Right lobe of liver (tissue), 6 donors: ENCODE results near the gene WDR62. TPM values are rescaled to one million over a fixed set of nuclear protein-coding genes. Genes with fewer than 3 reads are reported as not detected.
A peak's percentile ranks its signal among the peaks of the same experiment; 100 is the strongest.

ENCODE experiments used
- ATAC-seq, 4 donors: fragments of 200-7000 bp; cut with Tn5 transposase; one replicate each; pipeline ENCODE4 v1.9.1; 2020; ENCODE audit warnings: mild to moderate bottlenecking in 4 of 4, moderate library complexity in 4 of 4
- DNase-seq, 3 donors: peaks; one replicate each; pipeline ENCODE4 v3.0.0-alpha.2; 2020
- H3K27ac ChIP-seq, 3 donors: fragments of 200-600 bp; one replicate each; pipeline ENCODE4 v1.8.0; 2022
- H3K27me3 ChIP-seq, 2 donors: fragments of 200-600 bp; one replicate each; pipeline ENCODE4 v1.8.0; 2022
- H3K36me3 ChIP-seq, 4 donors: fragments of 200-600 bp; sonication (generic) in 1 of 4; one replicate each; pipeline versions ENCODE4 v1.5.1 to v1.8.0; 2017 to 2022; ENCODE audit warnings: control low read depth in 1 of 4
- H3K4me1 ChIP-seq, 4 donors: fragments of 200-600 bp; sonication (generic) in 1 of 4; one replicate each; pipeline versions ENCODE4 v1.5.1 to v1.8.0; 2017 to 2022; ENCODE audit warnings: control low read depth in 1 of 4
- H3K4me3 ChIP-seq, 3 donors: fragments of 200-600 bp; one replicate each; pipeline ENCODE4 v1.8.0; 2022
- H3K9me3 ChIP-seq, 4 donors: fragments of 200-600 bp; sonication (generic) in 1 of 4; one replicate each; pipeline versions ENCODE4 v1.5.1 to v1.8.0; 2017 to 2022; ENCODE audit warnings: control low read depth in 1 of 4
- CTCF ChIP-seq, 4 donors: fragments of 200-600 bp in 3 of 4; fragments of 450-650 bp in 1 of 4; IDR thresholded peaks; one replicate each; pipeline versions ENCODE4 v1.5.1 to v1.8.0; 2016 to 2022; ENCODE audit warnings: antibody characterized with exemption in 4 of 4, mild to moderate bottlenecking in 2 of 4
- POLR2A ChIP-seq: fragments of 450-650 bp; IDR thresholded peaks from one replicate; pipeline ENCODE4 v1.6.1; 2017; ENCODE audit warnings: antibody characterized with exemption, mild to moderate bottlenecking
- WGBS: methylation state at CpG from one replicate; pipeline ENCODE4 v1.1.6; 2018; ENCODE audit warnings: low coverage, low lambda C conversion rate; ENCODE audit not compliant: insufficient coverage; ENCODE audit errors: missing lambda C conversion rate; 5-methylcytosine and 5-hydroxymethylcytosine counted together
- intact Hi-C, 2 donors: fragments of 100-400 bp; cut with DNase I; formaldehyde crosslinking; loops; one replicate each; pipeline versions ENCODE4 v1.11.2 to v1.14.1; 2022
- total RNA-seq, 6 experiments: library from RNA; depleted of rRNA in 2 of 6; stranded (reverse); fragments of >200 nt in 2 of 6; fragmentation: NEBNext Ultra II Directional in 3 of 6; extraction: Animal tissue kit (Norgen Biotek cat#: 25700) in 3 of 6; gene quantifications; one replicate each; pipeline versions ENCODE4 v1.1.0 to v1.2.4, GENCODE V29; 2016 to 2023
- donor health status: DM: no; HTN: yes; CAD: no.
- donor health status: DM: no; HTN: no; CAD: no.
- donor health status: DM: no; HTN: no; CAD: no.
- donor health status: DM: no; HTN: yes; CAD: no.
- donor health status: DM: no; HTN: yes; CAD: no.

Gene WDR62
- total RNA-seq, 6 experiments from 2014 or later = 0.20 to 1.6 (median 0.58) TPM

GRCh38 chr19:36046443-36047050 is 8.2 kb upstream of the WDR62 start:
- intact Hi-C loops = no loop called here
- Histone ChIP-seq H3K4me1 (no peaks in the 10 kb centered on the region), H3K27me3 (no peaks in the 10 kb centered on the region), H3K36me3 (no peaks in the 10 kb centered on the region), H3K27ac (no peak overlapping the region), H3K9me3 (no peaks in the 10 kb centered on the region), H3K4me3 (no peak overlapping the region)
- ATAC-seq (no peak), DNase-seq (no peak)
- 88% methylated on average over 5 of the region's 5 CpGs for WGBS
- TF ChIP-seq CTCF (IDR thresholded peaks at IDR 0.05) (no peak), POLR2A (no peak)

- H3K4me3 ChIP-seq = no peak overlapping the region
- DNase-seq (no peak), ATAC-seq (no peak)
- H3K27ac ChIP-seq = no peak overlapping the region
- peaks cover 0 to under 1% (median 0%) of the 10 kb centered on the region in 4 donors for H3K4me1 ChIP-seq
- H3K36me3 ChIP-seq = no peaks in the 10 kb centered on the region
- no peaks in the 10 kb centered on the region for H3K27me3 ChIP-seq
- TF ChIP-seq CTCF (IDR thresholded peaks at IDR 0.05) (no peak), POLR2A (no peak)
- H3K9me3 ChIP-seq = no peaks in the 10 kb centered on the region
- intact Hi-C loops = no loop called here
These were observed 6.9 kb upstream of the WDR62 start for GRCh38 chr19:36047835-36048234.

GRCh38 chr19:36049080-36049698 is 5.5 kb upstream of the WDR62 start:
- intact Hi-C loops = no loop called here
- no peak for TF ChIP-seq POLR2A
- no peaks in the 10 kb centered on the region for H3K9me3 ChIP-seq
- H3K4me3 ChIP-seq = no peak overlapping the region
- ATAC-seq (no peak), DNase-seq (no peak)
- H3K4me1 ChIP-seq = peaks cover 0 to 8% (median 0%) of the 10 kb centered on the region in 4 donors
- H3K36me3 ChIP-seq = no peaks in the 10 kb centered on the region
- H3K27ac ChIP-seq = no peak overlapping the region
- WGBS = 100% methylated on average over 4 of the region's 4 CpGs
- no peaks in the 10 kb centered on the region for H3K27me3 ChIP-seq

- intact Hi-C loops = no loop called here
- Histone ChIP-seq H3K27me3 (no peaks in the 10 kb centered on the region), H3K4me1 (peaks cover 0 to 13% (median 0%) of the 10 kb centered on the region in 4 donors), H3K9me3 (no peaks in the 10 kb centered on the region), H3K4me3 (no peak overlapping the region), H3K36me3 (no peaks in the 10 kb centered on the region), H3K27ac (no peak overlapping the region)
- ATAC-seq = no peak
- no peak for DNase-seq
- TF ChIP-seq CTCF (IDR thresholded peaks at IDR 0.05) = peak in 2 of 4 donors; percentile 13 to 18
- TF ChIP-seq POLR2A = no peak
- WGBS = 83% methylated on average over 3 of the region's 3 CpGs
These were observed 3.5 kb upstream of the WDR62 start for GRCh38 chr19:36051236-36051635.

GRCh38 chr19:36051637-36052036 is 3.1 kb upstream of the WDR62 start:
- no peaks in the 10 kb centered on the region for H3K9me3 ChIP-seq
- H3K27ac ChIP-seq = no peak overlapping the region
- H3K4me1 ChIP-seq = peaks cover 0 to 13% (median 0%) of the 10 kb centered on the region in 4 donors
- WGBS = 75% methylated on average over 3 of the region's 4 CpGs
- TF ChIP-seq CTCF (IDR thresholded peaks at IDR 0.05) = no peak
- TF ChIP-seq POLR2A = no peak
- no peaks in the 10 kb centered on the region for H3K27me3 ChIP-seq
- H3K36me3 ChIP-seq = no peaks in the 10 kb centered on the region
- no peak overlapping the region for H3K4me3 ChIP-seq
- no peak for ATAC-seq
- no peak for DNase-seq
- intact Hi-C loops = no loop called here
